ENCODE data around the gene PDK2.

The PDK2 gene

DNA sequence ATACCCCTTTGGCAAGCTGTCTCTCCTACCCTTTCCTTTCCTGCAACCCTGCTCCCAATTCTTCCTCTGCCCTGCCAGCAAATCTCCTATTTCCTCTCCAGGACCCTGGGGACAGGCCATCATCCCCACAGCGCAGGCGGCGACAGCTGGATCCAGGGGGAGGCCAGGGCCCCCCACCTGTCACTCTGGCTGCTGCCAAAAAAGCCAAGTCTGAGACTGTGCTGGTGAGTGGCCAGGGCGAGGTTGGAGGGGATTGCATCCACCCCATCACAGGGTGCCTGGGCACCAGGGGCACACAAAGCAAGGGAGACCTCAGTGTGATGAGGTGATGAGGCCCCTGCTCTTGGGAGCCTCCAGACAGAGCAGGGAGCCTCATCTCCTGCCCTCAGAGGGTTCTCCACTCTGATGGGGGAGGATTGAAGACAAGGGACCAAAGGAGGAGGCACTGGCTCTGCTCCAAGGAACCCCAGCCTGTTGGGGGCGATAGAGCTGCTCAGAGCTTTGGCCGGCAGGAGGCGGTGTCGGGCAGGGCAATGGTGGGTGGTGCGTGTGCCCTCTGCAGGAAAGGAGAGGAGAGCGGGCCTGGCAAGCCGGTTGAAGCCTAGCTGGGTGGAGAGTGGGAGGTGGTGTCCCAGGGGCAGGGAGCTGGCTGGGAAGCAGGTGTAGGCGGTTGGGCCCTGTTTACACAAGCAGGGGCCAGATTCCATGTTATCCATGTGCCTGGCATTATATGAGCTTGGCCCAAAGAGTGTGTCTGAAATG lies 15.6 kb upstream of the PDK2 start:
- no peak for DNase-seq (ENCODE audit: low read depth)

DNA sequence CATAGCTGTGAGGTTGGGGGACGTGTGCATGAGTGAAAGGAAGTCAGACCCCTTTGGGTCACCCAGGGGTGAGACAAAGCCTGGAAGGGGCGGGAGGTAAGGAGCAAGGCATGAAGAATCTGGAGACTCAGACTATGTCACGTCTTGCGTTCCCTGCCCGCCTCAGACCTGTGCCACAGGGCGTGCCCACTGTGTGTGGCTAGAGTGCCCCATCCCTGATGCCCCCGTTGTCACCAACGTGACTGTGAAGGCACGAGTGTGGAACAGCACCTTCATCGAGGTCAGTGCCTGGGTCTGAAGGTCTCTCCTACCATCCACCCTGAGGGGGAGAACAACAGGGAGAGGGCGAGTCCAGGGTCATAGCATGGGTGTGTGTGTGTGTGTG lies 15.1 kb upstream of the PDK2 start:
- DNase-seq (ENCODE audit: low read depth): no peak

DNA sequence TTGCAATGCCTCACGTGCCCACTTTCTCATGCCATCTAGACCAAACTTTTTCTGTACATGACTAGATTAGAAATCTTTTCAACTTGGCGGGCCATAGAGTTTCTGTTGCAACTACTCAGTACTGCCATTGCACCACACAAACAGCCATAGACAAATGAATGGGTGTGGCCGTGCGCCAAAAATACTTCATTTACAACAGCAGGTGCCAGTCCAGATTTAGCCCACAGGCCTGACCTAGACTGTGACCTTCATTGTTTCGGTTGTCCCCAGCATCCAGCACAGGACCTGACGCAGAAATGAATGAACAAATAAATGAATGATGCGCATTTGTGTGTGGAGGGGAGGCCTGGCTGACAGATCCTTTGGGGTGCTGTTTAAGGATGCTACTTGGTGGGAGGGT lies 14.3 kb upstream of the PDK2 start:
- no peak for DNase-seq (ENCODE audit: low read depth)

DNA sequence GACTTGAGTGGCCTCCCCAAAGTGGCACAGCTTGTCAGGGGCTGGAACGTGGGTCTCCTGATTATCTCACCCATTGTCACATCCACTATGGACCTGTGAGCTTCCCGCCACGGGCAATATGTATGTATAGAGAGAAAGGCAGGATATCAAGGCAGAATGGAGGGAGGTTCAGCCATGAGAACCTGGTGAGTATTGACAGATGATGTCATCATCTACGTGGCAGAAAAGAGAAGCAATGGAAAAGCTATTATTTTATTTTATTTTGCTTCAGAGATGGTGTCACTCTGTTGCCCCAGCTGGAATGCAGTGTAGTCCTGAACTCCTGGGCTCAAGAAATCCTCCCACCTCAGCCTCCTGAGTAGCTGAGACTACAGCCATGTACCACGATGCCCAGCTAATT lies 13.4 kb upstream of the PDK2 start:
- no peak for DNase-seq (ENCODE audit: low read depth)

DNA sequence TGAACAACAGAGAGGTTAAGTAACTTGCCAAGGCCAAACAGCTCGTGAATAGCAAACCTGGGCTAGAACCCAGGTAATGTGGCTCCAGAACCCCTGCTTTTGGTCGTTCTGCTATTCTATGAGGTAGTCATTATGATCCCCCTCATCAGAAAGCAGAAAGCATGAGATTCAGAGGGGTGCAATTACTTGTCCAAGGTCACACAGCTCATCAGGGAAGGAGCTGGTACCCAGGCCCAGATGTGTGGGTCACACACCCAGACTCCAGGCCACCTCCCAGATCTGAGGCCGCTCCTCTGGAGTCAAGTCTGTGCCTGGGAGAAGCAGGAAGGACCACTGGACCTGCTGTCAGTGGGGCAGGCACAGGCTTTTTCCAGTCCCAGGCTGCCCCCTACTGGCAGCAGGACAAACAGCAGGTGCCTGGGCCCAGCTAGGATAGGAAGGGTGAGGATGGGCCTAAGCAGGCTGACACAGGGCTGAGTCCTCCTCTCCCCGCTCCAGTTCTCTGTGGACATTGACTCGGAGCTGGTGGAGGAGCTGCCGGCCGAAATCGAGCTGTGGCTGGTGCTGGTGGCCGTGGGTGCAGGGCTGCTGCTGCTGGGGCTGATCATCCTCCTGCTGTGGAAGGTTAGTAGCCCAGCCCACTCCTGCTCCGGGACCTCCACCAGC lies 7.8 kb upstream of the PDK2 start:
- DNase-seq (ENCODE audit: low read depth): no peak

DNA sequence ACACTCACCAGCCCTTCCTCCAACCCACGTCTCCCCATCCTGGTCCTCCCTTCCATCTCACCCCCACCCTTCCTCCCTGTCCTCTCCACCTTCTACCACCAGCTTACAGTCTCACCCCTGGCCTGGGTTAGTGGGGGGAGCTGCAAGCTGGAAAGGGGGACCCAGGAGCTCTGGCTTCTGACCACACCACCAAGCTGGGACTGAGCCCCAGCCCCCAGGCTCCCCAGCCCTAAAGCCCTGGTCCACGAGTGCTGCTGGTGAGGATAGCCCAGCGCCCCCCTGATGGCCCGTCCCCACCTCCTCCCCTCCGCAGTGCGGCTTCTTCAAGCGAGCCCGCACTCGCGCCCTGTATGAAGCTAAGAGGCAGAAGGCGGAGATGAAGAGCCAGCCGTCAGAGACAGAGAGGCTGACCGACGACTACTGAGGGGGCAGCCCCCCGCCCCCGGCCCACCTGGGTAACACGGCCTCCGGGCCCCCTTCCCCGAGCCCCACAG lies 7.2 kb upstream of the PDK2 start:
- no peak for DNase-seq (ENCODE audit: low read depth)

DNA sequence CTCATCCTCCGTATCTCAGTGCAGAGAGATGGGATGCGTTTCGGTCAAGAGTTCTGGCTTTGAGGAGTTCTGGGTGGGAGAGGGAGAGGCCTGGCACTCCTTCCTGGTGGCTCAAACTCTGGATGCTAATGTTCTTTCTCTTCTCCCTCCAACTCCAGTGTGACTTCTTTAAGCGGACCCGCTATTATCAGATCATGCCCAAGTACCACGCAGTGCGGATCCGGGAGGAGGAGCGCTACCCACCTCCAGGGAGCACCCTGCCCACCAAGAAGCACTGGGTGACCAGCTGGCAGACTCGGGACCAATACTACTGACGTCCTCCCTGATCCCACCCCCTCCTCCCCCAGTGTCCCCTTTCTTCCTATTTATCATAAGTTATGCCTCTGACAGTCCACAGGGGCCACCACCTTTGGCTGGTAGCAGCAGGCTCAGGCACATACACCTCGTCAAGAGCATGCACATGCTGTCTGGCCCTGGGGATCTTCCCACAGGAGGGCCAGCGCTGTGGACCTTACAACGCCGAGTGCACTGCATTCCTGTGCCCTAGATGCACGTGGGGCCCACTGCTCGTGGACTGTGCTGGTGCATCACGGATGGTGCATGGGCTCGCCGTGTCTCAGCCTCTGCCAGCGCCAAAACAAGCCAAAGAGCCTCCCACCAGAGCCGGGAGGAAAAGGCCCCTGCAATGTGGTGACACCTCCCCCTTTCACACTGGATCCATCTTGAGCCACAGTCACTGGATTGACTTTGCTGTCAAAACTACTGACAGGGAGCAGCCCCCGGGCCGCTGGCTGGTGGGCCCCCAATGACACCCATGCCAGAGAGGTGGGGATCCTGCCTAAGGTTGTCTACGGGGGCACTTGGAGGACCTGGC lies 6.0 kb upstream of the PDK2 start:
- DNase-seq (ENCODE audit: low read depth): no peak

DNA sequence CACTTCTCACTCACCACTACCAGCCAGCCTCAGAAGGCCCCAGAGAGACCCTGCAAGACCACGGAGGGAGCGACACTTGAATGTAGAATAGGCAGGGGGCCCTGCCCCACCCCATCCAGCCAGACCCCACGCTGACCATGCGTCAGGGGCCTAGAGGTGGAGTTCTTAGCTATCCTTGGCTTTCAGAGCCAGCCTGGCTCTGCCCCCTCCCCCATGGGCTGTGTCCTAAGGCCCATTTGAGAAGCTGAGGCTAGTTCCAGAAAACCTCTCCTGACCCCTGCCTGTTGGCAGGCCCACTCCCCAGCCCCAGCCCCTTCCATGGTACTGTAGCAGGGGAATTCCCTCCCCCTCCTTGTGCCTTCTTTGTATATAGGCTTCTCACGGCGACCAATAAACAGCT lies 5.1 kb upstream of the PDK2 start:
- DNase-seq (ENCODE audit: low read depth): no peak

DNA sequence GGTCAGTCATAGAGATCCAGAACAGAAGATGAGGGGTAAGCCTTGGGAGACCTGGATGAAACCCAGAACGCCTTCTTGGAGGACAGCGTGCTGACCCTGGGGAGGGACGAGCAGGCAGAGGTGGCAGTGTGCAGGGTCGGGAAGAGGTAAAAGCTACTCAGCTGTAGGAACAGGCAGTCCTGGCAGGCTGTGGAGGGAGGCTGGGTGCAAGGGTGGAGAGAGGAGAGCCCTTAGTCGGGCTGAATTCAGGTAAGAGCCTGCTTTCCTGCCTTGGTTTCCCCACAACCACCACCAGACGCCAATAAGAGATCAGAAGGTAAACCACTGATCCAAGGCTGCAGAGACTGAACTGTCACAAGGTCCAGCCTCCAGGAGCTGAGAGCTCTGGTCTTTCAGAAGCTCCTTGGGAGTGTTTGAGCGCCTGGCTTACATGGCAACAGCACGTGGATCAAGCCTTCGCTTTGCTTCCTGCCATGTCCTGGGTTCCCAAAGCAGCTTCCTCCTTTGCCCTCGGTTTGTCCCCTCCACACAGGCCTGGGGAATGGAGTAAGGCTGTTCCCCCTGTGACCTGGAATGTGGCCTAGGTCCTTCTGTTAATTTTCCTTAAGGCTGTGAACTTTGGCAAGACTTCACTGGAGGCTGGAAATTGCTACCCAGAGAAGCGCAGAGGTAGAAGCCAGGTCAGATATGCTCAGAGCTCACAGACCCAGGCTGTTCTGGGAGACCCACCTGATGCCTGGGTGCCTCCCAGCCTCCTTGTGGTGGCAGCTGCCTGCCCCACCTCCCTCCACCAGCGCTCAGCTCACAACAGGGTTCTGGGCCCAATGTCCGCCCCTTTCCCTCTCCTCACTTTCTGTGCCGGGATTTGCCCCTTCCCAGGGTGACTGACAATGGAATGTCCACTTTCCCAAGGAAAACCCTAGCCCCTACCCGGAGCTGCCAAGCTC lies 3.9 kb upstream of the PDK2 start:
- no peak for DNase-seq (ENCODE audit: low read depth)

DNA sequence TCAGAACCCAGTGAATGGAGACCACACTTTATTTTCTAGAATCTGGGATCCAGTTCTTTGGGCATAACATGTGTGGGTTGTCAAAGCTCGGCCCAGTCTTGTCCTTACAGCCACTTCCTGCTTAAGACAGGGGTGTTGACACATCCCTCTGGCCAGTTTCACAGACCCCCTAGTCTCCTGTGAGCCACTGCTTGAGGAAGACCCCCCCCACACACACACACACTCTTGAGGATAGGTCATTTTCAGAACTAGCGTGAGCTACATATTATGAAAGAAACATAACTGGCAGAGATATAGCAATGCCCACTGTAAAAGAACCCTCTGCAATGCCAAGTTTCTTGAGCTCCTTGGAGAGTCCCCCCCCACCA lies 3.2 kb upstream of the PDK2 start:
- no peak for DNase-seq (ENCODE audit: low read depth)

DNA sequence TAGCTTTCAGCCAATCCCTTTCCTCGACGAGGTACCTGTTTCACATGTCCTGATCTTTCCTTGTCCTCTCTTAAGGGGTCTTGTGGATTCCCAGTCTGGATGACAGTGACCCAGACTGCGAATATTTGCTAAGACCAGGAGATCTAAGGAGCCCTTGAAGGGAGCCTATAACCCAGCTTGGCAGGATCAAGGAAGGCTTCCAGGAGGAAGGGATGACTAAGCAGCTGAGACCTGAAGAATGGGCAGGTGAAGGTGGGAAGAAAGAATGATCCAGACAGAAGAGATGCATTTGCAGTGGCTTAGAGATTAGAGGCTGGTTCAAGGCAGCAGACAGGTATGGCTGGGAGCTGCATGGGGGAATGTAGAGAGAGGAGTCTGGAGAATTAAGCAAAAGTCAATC lies 1.9 kb upstream of the PDK2 start:
- no peak for DNase-seq (ENCODE audit: low read depth)

DNA sequence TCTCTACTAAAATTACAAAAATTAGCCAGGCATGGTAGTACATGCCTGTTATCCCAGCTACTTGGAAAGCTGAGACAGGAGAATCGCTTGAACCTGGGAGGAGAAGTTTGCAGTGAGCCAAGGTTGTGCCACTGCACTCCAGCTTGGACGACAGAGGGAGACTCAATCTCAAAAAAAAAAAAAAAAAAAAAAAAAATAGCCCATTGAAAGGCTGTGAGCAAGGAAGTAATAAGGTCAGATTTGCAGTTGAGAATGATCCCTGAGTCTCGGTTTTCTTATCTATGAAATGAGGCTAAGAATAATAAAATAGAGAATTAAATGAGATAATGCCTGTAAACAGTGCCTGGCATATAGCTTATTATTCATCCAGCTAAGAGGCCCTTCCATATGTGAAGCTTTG lies 1.3 kb upstream of the PDK2 start:
- no peak for DNase-seq (ENCODE audit: low read depth)

DNA sequence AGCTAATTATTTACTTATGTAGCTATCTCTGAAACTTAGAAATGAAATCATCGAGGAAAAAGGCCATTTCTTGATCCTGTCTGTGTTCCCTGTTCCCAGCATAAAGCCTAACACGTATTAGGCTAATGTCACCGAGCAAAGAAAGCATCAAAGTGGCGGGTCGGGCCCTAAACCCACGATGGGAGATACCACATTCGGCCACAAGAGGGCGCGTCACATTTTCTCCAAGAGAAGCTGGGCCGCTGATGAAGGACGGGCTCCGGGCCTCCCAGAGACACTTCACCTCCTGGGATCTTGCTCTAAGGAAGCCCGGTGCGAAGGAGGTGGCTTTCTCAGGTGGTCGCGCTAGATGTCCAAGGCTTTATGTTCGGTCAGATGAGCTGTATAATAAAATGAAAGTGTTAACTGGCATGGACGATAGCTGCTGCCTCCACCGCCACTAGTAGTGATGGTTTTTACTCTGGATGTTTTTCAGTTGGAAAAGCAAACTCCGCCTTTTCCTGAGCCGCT lies 853 bp upstream of the PDK2 start:
- peak; percentile 80 for DNase-seq (ENCODE audit: low read depth)

DNA sequence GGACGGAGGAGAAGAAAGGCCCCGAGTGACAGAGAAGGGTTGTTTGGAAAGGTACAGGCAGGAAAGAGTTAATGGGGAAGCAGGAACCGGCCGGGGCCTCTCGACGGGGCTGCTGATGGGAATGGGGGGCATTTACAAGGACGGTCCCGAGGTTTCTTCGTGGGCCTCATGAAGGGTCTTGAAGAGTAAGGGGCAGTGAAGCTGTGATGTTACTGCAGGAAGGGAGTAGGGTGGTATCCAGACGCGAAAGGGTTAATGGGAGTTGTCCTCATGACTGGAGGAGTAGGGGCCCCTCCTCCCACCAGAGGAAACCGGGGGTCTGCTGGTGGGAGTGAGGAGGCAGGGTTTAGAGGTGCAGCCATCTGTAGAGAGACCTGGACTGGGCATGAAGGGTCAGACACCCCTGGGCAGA lies 481 bp downstream of the PDK2 start:
- DNase-seq (ENCODE audit: low read depth): no peak

DNA sequence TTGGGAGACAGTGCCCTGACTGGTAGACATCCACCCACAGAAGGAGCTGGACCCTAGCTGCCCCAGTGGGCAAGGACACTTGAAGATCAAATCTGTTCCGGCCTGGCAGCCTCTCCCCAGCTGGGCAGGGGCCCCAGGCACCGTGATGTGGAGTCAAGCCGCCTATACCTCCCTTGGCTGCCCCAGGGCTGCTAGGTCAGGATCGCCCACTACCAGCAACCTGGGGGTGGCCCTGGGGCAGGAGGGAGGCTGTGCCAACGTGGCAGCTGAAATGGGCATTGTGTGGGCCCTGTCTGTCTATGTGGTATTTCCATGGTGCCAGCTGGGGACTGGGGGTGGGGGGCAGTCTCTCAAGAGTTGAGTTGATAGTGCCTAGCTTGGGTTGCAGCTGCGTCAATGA lies 941 bp downstream of the PDK2 start:
- no peak for DNase-seq (ENCODE audit: low read depth)

DNA sequence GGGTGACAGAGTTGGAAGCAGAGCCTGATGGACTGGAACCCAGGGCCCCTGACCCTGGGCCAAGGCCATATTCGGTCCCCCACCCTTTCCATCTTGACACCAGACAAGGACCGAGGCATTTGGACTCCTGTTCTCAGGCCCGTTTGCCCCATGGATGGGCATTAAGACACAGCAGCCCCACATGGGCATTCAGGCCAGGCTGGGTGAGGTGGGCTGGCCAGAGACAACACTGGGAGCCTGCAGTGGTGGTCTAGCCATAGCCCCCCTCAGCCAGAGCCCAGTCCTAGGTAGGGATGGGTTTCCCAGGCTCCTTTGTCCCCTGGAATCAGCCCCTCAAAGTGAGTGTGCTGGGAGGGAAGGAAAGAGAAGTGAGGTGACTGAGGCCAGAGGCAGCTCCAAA lies 1.6 kb downstream of the PDK2 start:
- no peak for DNase-seq (ENCODE audit: low read depth)

DNA sequence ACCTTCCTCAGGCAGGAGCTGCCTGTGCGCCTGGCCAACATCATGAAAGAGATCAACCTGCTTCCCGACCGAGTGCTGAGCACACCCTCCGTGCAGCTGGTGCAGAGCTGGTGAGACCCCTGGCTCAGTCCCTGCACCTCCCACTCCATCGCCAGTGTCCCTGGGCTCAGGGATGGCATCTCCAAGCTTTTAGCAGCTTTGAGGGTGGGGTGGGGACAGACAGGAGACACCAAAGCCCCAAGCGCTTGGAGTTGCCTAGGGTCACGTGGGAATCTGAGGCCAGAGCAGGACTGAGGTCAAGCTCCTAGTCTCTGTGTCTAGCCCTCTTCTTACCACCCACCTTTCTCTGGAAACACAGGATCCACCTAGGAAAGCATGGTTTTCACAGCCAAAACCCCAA lies 2.3 kb downstream of the PDK2 start:
- DNase-seq (ENCODE audit: low read depth): no peak

DNA sequence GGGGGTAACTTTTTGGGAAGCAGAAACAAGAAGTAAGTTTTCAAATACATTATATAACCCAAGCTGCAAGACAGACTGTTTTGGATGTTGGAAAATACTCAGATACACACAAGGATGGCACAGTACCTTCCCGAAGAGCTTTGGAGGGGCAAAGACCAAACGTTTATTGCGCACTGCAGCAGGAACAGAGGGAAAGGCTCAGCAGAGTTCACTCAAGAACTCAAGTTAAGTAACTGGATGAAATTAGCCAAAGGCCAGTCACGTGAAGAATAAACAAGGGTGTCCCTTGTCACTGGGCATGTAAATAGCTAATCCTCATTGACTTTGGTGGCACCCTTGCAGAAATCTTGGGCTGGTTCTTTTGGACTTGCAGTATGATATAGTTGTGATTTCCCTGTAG lies 2.8 kb downstream of the PDK2 start:
- DNase-seq (ENCODE audit: low read depth): no peak

DNA sequence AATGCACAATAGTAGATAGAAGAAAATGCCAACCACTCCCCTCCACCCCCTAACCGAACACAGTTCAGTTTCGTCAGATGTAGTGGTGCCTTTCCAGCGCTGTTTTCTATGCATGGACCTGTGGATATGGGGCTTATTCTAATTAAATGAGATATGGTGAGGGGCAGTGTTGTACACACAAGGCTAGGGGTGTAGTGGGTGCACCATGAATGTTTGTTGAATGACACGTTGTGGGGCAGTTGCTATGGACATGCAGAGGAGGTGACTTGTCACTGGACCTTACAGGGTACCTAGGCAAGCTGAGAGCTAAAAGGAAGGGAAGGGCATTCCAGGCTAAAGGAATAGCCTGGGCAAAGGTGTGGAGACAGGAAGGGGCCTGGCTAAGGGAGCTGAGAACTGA lies 3.4 kb downstream of the PDK2 start:
- DNase-seq (ENCODE audit: low read depth): no peak

DNA sequence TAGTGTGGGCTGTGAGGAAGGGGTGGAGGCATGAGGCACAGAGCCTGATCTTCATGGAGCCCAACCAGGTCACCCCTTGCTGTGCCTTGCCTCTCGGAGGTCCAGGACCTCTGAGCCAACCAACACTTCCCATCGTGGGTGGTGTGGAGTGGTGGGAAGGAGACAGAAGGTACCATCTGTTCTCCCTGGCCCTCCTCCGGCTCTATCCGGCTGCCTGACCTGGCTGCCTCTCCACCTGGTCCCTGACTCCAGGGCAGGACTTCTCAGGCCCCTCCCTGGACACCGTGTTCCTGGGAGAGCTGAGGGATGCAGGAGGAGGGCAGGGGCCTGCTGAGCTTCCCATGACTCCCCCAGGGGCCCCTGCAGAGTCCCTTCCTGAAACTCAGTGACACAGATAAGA lies 3.9 kb downstream of the PDK2 start:
- DNase-seq (ENCODE audit: low read depth): no peak

DNA sequence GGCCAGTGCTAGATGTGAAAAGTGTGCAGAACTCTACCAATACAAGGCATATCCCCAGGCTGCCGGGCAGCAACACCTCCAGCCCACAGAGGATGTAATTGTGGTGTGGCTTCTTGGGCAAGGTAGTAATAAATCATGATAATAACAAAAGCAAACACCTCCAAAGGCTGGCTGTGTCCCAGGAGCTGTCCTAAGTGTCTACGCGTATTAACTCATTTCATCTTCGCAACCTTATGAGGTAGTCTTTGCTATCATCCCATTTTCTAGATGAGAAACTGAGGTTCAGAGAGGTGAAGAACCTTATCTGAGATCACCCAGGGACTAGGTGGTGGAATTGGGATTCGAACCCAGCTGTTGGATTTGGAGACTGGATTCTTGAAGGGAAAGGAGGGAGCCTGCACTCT lies 5.3 kb downstream of the PDK2 start:
- no peak for DNase-seq (ENCODE audit: low read depth)

DNA sequence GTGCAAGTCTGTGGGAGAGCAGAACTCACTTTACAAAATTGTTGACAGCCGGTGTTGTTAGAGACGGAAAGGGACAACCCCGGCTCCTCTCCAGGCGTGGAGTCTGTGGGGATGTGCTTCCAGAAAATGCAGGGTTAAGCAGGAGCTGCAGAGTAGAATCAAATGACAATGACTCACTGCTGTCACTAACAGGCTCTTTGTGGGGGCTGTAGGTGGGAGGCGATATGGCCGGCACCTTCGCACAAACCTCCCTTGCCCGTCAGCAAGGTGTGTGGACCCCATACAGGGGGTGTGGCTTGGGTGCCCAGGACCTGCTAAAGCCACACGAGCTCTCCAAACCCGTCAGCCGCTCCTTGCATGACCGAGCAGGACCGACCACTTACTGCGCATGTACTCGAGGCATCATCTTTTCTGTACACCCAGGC lies 5.8 kb downstream of the PDK2 start:
- no peak for DNase-seq (ENCODE audit: low read depth)

Data from stromal cell of bone marrow (primary cell).